Mammary epithelial cell (primary cell): Measurements from ENCODE around the gene CCT6A.
"Not testable (repeated sequence)": the region's sequence is repeated elsewhere in the genome, so short reads cannot be mapped to it uniquely, and the experiment has no call there.

ENCODE experiments used
- CTCF ChIP-seq, 2 donors: IDR thresholded peaks in 1 of 2; conservative IDR thresholded peaks in 1 of 2; 2 replicates each; pipeline ENCODE4 v1.5.1; 2011 to 2012; ENCODE audit warnings: inconsistent platforms in 2 of 2, low read length in 2 of 2, mild to moderate bottlenecking in 2 of 2, control low read depth in 1 of 2, low read depth in 1 of 2; ENCODE audit not compliant: insufficient read depth in 1 of 2; ENCODE audit errors: extremely low read depth in 1 of 2
- EZH2 ChIP-seq: IDR thresholded peaks from 2 replicates; pipeline ENCODE4 v1.6.1; 2012; ENCODE audit warnings: low read length, inconsistent platforms, borderline replicate concordance

GRCh38 chr7:56032578-56032977 lies 19.0 kb upstream of the CCT6A start:
- not testable (repeated sequence) for TF ChIP-seq CTCF (conservative IDR thresholded peaks at IDR 0.05 in 1 of 2, IDR thresholded peaks at IDR 0.05 in 1 of 2; ENCODE audit: extremely low read depth in 1 of 2, insufficient read depth in 1 of 2, low read depth in 1 of 2, low read length in 2 of 2); EZH2
